Activated T-cell treated with anti-CD3 and anti-CD28 coated beads for 1 hour (primary cell): ENCODE measurements around the gene NBPF4.
"Not testable (repeated sequence)": the region's sequence is repeated elsewhere in the genome, so short reads cannot be mapped to it uniquely, and the experiment has no call there.

Experiments used
- DNase-seq: peaks from one replicate; pipeline ENCODE4 v3.0.0-alpha.2; 2020; ENCODE audit warnings: low read depth

NBPF4 gene

GRCh38 chr1:108209456-108210108 lies 34.3 kb downstream of the NBPF4 start:
- no peak for DNase-seq

- DNase-seq, result no peak
Observed at GRCh38 chr1:108208724-108209446, 35.0 kb downstream of the NBPF4 start.

DNA sequence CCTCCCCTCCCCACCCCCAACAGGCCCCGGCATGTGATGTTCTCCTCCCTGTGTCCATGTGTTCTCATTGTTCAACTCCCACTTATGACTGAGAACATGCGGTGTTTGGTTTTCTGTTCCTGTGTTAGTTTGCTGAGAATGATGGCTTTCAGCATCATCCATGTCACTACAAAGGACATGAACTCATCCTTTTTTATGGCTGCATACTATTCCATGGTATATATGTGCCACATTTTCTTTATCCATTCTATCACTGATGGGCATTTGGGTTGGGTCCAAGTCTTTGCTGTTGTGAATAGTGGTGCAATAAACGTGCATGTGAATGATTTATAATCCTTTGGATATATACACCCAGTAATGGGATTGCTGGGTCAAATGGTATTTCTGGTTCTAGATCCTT lies 40.3 kb downstream of the NBPF4 start:
- DNase-seq, result not testable (repeated sequence)

- DNase-seq, result no peak
Observed at GRCh38 chr1:108201687-108202086, 42.2 kb downstream of the NBPF4 start.

DNA sequence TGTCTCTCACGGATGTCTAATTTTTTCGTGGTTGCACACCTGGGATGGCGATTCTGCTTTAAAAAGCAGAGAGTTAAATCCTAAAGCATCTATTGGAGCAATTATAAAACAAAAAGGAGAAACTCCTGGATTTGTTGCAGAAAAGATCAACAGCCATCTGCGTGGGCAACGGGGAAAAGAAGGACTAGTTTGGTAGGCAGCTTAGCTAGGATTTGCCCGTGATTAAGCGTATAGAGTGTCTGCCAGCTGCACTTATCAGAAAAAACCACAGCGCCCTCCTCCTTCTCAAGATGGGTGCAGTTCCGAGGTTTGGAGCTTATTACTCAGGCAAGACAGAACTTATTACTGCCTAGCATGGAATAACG lies 43.2 kb downstream of the NBPF4 start:
- peak; percentile 21 for DNase-seq

DNA sequence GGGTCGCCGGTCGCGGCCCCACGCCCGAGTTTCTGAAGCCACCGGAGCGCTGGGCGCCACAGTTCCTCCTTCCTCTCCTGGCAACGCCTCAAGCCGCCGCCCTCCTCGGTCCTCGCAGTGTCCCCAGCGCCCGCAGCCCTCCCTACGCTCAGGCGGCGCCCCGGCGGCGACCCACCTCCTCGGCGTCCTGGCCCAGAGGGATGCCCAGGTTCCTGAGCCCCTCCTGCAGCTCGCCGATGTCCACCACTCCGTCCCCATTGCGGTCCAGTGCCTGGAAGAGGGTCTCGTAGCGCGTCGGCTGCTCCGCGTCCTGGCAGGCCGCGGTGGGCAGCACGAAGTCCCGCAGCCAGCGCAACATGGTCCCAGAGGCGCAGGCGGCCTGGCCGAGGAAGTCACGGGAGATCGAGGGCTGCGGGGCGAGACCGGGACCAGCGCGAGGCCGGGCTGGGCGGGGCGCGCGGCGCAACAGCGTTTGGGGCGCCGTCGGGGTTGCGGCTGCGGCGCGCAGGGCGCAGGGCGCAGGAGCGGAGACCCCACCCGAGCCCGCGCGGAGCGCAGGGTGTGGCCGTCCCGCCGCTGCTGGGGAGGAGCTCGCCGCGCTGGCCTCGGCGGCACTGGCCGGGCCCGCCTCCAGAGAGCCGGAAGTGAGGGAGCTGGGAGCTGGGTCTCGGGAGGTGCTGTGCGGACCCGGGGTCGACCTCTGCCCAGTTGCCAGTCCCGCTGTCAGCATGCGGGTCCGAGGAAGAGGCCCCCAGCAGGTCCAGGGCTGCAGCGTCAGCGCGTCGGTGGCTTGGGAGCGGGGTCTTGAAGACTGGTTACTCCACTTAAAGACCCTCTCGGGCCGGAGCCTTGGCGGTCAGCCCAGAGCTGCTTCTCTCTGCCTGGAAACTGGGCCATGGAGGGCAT lies 43.8 kb downstream of the NBPF4 start, which contains the start of gene SLC25A24:
Gene SLC25A24, minus strand, starts transcription at position 563 of the 906 bp plus-strand sequence. Its CDS starts 205 bp downstream, at position 358.
- DNase-seq, result peak; percentile 48

DNA sequence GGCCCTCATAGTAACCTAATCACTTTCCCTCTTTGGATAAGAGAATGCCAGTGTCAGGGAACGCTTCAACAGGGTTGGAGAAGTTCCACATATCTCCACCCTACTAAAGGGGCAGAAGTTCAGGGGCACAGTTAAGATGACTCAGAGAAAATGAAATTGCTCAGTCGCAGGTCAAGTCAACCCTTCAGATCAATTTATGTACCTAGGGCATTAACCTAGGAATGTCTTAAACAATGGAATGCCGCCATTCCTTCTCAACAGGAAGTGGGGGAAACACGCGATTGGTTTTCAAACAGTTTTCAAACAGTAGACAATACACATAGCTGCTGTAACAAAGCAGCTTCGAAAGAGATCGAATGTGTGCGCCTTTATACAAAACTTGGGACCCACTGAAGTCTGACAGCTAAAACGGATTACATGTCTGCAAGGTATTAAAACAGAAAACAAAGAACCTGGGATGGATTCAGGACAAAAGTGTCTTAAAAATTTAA lies 44.6 kb downstream of the NBPF4 start:
- DNase-seq, result no peak

DNA sequence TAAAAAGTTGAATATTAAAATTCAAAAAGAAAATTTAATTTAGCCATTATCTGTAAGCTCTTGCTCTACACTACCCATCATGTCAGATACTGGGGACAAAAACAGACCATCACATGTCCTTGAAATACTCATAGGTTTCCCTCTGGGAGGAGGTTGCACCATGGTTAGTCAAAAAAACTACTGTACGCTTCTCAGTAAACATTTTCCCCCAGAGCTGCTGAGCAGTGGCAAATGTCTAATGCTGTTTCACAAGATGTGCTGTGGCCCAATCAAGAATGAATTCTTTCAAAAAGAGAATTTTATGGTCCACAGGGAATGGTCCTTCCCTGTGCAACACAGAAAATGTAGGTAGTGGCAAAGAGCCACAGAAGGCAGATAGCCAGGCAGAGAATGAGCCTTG lies 49.8 kb downstream of the NBPF4 start:
- DNase-seq, result no peak

DNA sequence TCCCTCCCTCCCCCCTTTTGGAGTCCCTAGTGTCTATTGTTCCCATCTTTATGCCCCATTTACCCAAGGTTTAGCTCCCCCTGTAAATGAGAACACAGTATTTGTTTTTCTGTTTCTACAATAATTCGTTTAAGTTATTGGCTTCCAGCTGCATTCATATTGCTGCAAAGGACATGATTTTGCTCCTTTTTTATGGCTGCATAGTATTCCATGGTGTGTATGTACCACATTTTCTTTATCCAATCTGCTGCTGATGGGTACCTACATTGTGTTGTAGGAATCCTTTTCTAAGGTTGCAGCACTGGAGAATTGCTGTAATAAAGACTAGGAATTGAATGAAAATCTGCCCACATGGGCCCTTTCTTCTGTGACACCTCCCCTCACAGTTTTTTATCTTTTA lies 50.5 kb downstream of the NBPF4 start:
- DNase-seq, result no peak

DNA sequence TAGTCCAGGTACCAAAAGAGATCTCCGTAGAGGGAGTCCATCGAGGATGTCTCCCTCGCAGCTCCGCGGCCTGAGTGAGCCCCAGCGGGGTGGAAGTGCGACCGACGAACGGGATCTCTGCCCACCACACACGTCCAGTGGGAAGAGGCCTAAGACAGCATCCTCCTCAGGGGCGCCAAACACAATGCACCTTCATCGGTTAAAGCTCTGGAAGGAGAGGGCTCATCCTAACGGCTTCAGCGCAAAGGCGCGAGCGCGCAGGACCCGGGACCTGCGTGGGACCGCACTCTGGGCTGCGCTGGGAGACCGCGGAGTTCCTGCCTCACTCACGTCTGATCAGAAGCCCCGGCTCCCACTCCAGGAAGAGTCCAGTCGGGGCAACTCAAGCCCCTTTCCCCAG lies 51.3 kb downstream of the NBPF4 start:
- DNase-seq, result no peak

- DNase-seq, result no peak
Observed at GRCh38 chr1:108190686-108191416, 53.0 kb downstream of the NBPF4 start.

GRCh38 chr1:108190001-108190634 lies 53.8 kb downstream of the NBPF4 start:
- no peak for DNase-seq

- DNase-seq, result no peak
Observed at GRCh38 chr1:108188801-108189200, 55.1 kb downstream of the NBPF4 start.

- DNase-seq, result no peak
Observed at GRCh38 chr1:108182959-108183700, 60.7 kb downstream of the NBPF4 start.

GRCh38 chr1:108179018-108179417 lies 64.9 kb downstream of the NBPF4 start:
- DNase-seq, result no peak
